Mononuclear cell (primary cell): ENCODE results near the gene RELT. TPM values are rescaled to one million over a fixed set of nuclear protein-coding genes. Genes with fewer than 3 reads are reported as not detected.

Experiments used
- H3K27me3 ChIP-seq: 2 replicates; pipeline ENCODE4 v1.6.0; 2011; ENCODE audit warnings: low read length, control low read depth; ENCODE audit not compliant: insufficient read depth
- H3K4me1 ChIP-seq: 2 replicates; pipeline ENCODE4 v1.5.1; 2011; ENCODE audit warnings: mild to moderate bottlenecking, low read length, control low read depth; ENCODE audit not compliant: insufficient read depth
- H3K4me3 ChIP-seq: 2 replicates; pipeline ENCODE4 v1.5.1; 2011; ENCODE audit warnings: mild to moderate bottlenecking, low read length, moderate library complexity
- H3K9me3 ChIP-seq: 2 replicates; pipeline ENCODE4 v1.5.1; 2011; ENCODE audit warnings: low read depth, mild to moderate bottlenecking, control low read depth, low read length
- total RNA-seq: library from RNA; depleted of rRNA; stranded (reverse); fragments of >200 nt; gene quantifications from one replicate; pipeline ENCODE4 v1.2.3, GENCODE V29; 2012

Gene RELT, protein sequence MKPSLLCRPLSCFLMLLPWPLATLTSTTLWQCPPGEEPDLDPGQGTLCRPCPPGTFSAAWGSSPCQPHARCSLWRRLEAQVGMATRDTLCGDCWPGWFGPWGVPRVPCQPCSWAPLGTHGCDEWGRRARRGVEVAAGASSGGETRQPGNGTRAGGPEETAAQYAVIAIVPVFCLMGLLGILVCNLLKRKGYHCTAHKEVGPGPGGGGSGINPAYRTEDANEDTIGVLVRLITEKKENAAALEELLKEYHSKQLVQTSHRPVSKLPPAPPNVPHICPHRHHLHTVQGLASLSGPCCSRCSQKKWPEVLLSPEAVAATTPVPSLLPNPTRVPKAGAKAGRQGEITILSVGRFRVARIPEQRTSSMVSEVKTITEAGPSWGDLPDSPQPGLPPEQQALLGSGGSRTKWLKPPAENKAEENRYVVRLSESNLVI
- total RNA-seq: 64.0 TPM

GRCh38 chr11:73376160-73376802 is at the start of gene RELT:
Gene RELT (plus strand): TSS chr11:73376399. CDS start chr11:73389137, 12,738 bp downstream.
- Histone ChIP-seq H3K9me3 (no peaks in the 10 kb centered on the region), H3K4me3 (peak within 1 kb of the TSS; percentile 95), H3K27me3 (no peaks in the 10 kb centered on the region), H3K4me1 (peaks cover 69% of the 10 kb centered on the region)

DNA sequence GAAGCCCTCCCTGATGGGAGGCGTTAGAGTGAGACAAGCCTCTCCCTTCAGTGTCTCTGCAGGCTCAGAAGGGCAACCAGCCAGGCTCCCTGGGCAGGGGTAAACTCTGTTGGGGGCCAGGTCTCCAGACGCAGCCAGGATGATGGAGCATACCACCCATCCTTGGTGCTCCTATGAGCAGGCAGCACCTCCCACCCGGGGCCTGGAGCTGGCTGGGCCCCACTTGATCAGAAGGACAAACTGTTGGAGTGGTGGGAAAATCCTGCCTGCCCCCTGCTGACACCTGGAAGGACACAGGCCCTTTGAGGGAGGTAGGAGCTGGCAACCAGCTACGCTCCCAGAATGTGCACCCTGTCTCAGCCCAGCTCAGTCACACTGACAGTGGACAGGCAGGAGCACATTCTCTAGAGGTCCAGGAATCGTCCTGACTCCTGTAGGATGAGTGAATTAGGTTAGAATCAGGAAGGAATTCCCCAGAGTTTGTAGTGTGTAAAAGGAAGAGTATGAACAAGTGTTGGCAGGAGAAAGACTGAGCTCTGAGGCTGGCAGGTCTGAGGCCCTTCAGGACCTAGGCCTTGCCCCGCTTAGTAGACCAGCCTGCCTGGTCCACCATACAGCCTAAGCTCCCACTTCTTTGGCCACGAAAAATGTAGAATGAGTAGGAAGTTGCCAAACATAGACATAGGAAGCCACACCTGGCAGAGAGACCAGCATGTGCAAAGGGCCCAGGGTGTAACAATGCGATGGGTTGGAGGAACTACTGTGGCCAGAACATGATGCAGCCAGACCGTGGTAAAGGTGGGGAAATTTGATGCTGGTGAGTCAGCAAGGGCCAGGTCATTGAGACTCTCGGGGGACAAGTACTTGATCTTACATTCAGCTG is 49.0 kb upstream of the RELT start:
- Histone ChIP-seq H3K9me3 (no peaks in the 10 kb centered on the region), H3K4me1 (peaks cover 2% of the 10 kb centered on the region), H3K4me3 (no peak overlapping the region), H3K27me3 (no peaks in the 10 kb centered on the region)

GRCh38 chr11:73327812-73328364 is 48.3 kb upstream of the RELT start:
- Histone ChIP-seq H3K27me3 (no peaks in the 10 kb centered on the region), H3K4me3 (no peak overlapping the region), H3K4me1 (no peaks in the 10 kb centered on the region), H3K9me3 (no peaks in the 10 kb centered on the region)

- Histone ChIP-seq H3K27me3 (no peaks in the 10 kb centered on the region), H3K9me3 (no peaks in the 10 kb centered on the region), H3K4me1 (no peaks in the 10 kb centered on the region), H3K4me3 (no peak overlapping the region)
Measured at GRCh38 chr11:73330569-73331093, 45.6 kb upstream of the RELT start.

GRCh38 chr11:73331138-73331916 is 44.9 kb upstream of the RELT start:
- H3K9me3 ChIP-seq: no peaks in the 10 kb centered on the region
- H3K27me3 ChIP-seq: no peaks in the 10 kb centered on the region
- H3K4me3 ChIP-seq: no peak overlapping the region
- H3K4me1 ChIP-seq: no peaks in the 10 kb centered on the region

DNA sequence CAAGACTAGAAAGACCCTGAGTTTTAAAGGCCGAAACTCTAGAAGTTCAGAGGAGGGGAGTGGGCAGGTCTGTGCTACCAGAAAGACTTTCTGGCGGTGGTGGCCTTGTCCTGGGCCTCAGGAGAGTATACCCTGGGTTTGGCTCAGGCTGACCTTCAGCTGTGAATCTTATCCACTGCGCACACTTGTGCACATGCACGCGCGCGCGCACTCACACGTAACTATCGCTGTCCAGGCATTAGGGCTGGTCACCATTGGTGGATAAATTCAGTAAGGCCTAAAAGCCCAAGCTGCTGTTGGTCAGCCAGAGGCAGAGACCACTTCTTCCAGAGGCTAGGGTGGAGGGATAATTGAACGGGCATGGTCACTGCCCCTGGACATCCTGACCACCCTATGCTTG is 43.0 kb upstream of the RELT start:
- no peaks in the 10 kb centered on the region for H3K4me1 ChIP-seq
- H3K27me3 ChIP-seq: no peaks in the 10 kb centered on the region
- H3K4me3 ChIP-seq: no peak overlapping the region
- no peaks in the 10 kb centered on the region for H3K9me3 ChIP-seq

- H3K4me3 ChIP-seq: no peak overlapping the region
- H3K9me3 ChIP-seq: no peaks in the 10 kb centered on the region
- H3K4me1 ChIP-seq: no peaks in the 10 kb centered on the region
- no peaks in the 10 kb centered on the region for H3K27me3 ChIP-seq
Measured at GRCh38 chr11:73333640-73334383, 42.4 kb upstream of the RELT start.

DNA sequence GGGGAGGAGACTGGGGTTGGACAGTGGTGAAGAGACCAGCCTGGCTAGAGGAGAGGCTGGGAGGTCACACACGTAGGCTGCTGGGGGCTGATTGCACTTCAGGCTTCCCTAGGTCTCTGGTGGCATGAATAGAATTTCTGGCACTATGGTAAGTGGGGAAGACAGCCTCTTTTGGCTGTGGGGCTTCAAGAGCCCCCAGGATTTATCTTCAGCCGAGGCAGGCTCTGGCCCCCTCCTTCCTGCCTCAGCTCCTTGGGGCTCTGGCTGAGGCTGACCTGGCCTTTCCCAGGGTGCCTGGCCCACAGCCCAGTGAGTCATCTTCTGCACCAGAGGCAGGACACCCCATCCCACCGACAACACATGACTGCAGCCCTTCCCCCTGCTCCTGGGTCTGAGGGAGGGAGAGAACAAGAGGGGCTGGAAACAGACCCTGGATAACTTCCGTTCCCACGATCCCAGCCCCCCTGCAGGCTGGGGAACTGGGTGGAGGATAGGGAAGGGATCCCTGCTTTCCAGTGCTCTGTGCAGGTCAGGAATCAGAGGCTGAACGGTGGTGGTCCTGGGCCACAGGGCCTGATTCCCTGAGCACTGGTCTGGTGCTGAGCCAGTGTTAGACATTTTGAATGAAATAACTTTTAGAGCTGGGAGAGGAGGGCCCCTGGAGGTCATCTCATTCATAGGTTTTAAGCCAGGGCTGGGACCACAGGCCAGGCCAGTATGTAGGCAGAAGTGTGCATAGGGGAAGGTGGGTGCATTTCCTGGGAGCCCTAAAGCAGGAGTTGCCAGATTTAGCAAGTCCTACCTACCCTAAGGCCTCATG is 41.6 kb upstream of the RELT start:
- Histone ChIP-seq H3K27me3 (no peaks in the 10 kb centered on the region), H3K4me3 (no peak overlapping the region), H3K9me3 (no peaks in the 10 kb centered on the region)

DNA sequence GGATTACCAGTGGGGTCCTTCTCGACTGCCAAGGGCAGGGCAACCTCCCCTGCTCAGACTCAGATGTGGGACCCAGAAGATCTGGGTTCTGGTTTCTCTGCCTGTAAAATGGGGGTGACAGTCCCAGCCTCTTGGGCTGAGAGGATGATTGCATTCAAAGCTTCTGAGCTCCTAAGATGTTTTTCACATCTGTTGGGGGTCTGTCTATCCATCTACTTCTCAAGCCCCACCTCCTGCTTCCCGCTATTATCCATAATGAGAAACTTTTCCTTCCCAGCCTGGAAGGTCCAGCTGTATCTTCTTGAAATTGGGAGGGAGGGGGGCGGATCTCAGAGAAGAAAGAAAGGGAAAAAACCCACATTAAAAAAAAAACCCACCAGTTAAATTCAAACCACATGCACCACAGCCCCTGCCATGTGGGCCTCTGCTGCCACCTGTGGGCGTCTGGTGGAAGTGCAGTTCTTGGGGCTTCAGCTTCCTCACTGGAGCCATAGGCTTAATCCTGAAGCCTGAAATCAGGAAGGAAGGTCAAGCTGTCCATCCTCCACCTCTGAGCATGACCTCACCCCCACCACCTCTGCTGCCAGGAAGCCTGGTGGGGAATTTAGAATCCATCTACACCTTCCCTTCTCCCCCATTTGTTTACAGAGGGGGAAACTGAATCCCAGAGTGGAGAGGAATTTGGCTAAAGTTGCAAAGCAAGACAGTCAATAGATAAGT is 40.8 kb upstream of the RELT start:
- Histone ChIP-seq H3K9me3 (no peaks in the 10 kb centered on the region), H3K27me3 (no peaks in the 10 kb centered on the region), H3K4me3 (no peak overlapping the region), H3K4me1 (no peaks in the 10 kb centered on the region)

More for the DNA sequence above, 41.6 kb upstream of the RELT start:
- no peaks in the 10 kb centered on the region for H3K4me1 ChIP-seq

- Histone ChIP-seq H3K27me3 (no peaks in the 10 kb centered on the region), H3K9me3 (no peaks in the 10 kb centered on the region), H3K4me3 (no peak overlapping the region), H3K4me1 (no peaks in the 10 kb centered on the region)
Measured at GRCh38 chr11:73337846-73338245, 38.4 kb upstream of the RELT start.

DNA sequence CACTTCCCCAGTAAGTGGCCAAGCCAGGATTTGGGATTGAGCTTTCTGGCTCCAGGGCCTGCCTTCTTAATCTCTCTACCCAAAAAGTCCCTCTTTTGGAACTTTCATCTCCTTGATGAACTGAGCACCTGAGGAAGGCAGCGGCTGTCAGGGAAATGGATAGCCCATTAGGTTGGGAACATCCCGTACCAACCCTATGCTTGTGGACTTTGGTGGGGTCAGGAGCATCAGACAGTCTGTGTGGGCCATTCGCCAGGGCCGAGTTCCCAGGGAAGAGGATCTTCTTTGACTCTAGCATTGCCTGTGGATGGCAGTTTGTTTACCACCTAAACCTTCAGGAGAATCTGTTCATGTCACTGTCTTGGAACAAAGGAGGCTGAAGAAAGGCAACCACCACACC is 37.9 kb upstream of the RELT start:
- Histone ChIP-seq H3K9me3 (no peaks in the 10 kb centered on the region), H3K4me3 (no peak overlapping the region), H3K27me3 (no peaks in the 10 kb centered on the region), H3K4me1 (no peaks in the 10 kb centered on the region)

DNA sequence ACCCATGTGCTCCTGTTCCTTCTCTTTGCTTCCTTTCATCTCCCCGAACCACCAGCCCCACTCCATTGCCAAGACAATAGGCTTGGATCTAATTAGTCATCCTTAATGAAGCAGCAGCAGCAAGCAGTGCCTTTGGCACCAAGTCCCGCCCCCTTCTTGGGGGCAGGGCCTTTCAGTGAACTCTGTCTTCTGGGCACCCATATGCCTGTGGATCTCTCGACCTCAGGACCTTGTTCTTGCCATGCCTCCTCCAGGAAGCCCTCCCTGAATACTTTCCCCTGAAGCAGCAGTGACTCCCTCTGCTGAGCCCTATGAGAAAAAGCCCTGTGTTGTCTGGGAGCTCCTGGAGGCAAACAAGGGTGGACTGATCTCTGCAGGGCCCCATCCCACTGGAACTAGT is 36.0 kb upstream of the RELT start:
- Histone ChIP-seq H3K27me3 (no peaks in the 10 kb centered on the region), H3K4me3 (no peak overlapping the region), H3K9me3 (no peaks in the 10 kb centered on the region), H3K4me1 (no peaks in the 10 kb centered on the region)
